Hepatocyte (in vitro differentiated cells): ENCODE measurements around the gene DNTT. TPM values are rescaled to one million over a fixed set of nuclear protein-coding genes. Genes with fewer than 3 reads are reported as not detected.

ENCODE experiments used
- DNase-seq: peaks from one replicate; pipeline ENCODE4 v3.0.0-alpha.2; 2016; ENCODE audit warnings: low spot score
- H2AFZ ChIP-seq: fragments of 200-600 bp; sonication (generic); 2 replicates; pipeline ENCODE4 v1.6.0; 2016; ENCODE audit warnings: antibody characterized with exemption, mild to moderate bottlenecking
- H3K27ac ChIP-seq: fragments of 200-600 bp; sonication (generic); 2 replicates; pipeline ENCODE4 v1.5.1; 2016; ENCODE audit warnings: mild to moderate bottlenecking
- H3K27me3 ChIP-seq: fragments of 200-600 bp; sonication (generic); 2 replicates; pipeline ENCODE4 v1.6.1; 2016
- H3K36me3 ChIP-seq: fragments of 200-600 bp; sonication (generic); replicated peaks from 2 replicates; pipeline ENCODE4 v1.5.1; 2016; ENCODE audit warnings: low read depth; ENCODE audit not compliant: insufficient read depth
- H3K4me1 ChIP-seq: fragments of 200-600 bp; sonication (generic); 2 replicates; pipeline ENCODE4 v1.5.1; 2016; ENCODE audit warnings: mild to moderate bottlenecking, moderate library complexity; ENCODE audit not compliant: insufficient read depth
- H3K4me2 ChIP-seq: fragments of 200-600 bp; sonication (generic); 2 replicates; pipeline ENCODE4 v1.6.0; 2016
- H3K4me3 ChIP-seq: fragments of 200-600 bp; sonication (generic); 2 replicates; pipeline ENCODE4 v1.5.1; 2016; ENCODE audit warnings: mild to moderate bottlenecking
- H3K79me2 ChIP-seq: fragments of 200-600 bp; sonication (generic); 2 replicates; pipeline ENCODE4 v1.6.0; 2017; ENCODE audit warnings: mild to moderate bottlenecking
- H3K9me2 ChIP-seq: fragments of 200-600 bp; sonication (generic); replicated peaks from 2 replicates; pipeline ENCODE4 v1.6.0; 2017; ENCODE audit warnings: mild to moderate bottlenecking; ENCODE audit not compliant: insufficient read depth
- H3K9me3 ChIP-seq: fragments of 200-600 bp; sonication (generic); 2 replicates; pipeline ENCODE4 v1.5.1; 2016; ENCODE audit warnings: low read depth, mild to moderate bottlenecking
- H4K20me1 ChIP-seq: fragments of 200-600 bp; sonication (generic); 2 replicates; pipeline ENCODE4 v1.6.0; 2016; ENCODE audit warnings: mild to moderate bottlenecking; ENCODE audit not compliant: insufficient read depth, poor library complexity, severe bottlenecking
- CTCF ChIP-seq: fragments of 200-600 bp; sonication (generic); IDR thresholded peaks from 2 replicates; pipeline ENCODE4 v1.5.1; 2016; ENCODE audit warnings: antibody characterized with exemption, mild to moderate bottlenecking; ENCODE audit not compliant: poor library complexity
- EZH2 ChIP-seq: fragments of 200-600 bp; sonication (generic); IDR thresholded peaks from 2 replicates; pipeline ENCODE4 v1.6.1; 2016; ENCODE audit warnings: antibody characterized with exemption, mild to moderate bottlenecking, borderline replicate concordance
- EZH2phosphoT487 ChIP-seq: fragments of 200-600 bp; sonication (generic); IDR thresholded peaks from one replicate; pipeline ENCODE4 v1.6.1; 2018; ENCODE audit warnings: antibody characterized with exemption, mild to moderate bottlenecking, low read depth, moderate library complexity; ENCODE audit not compliant: unreplicated experiment, severe bottlenecking
- WGBS: methylation state at CpG from one replicate; pipeline ENCODE4 v1.1.6; 2016; ENCODE audit warnings: low lambda C conversion rate; ENCODE audit errors: missing lambda C conversion rate; 5-methylcytosine and 5-hydroxymethylcytosine counted together
- polyA plus RNA-seq: library from polyadenylated mRNA; unstranded; fragments of >200 nt; fragmentation: Nextera tagmentation; extraction: Ambion mirVana; gene quantifications from 2 replicates; pipeline ENCODE4 v1.2.1, GENCODE V29; 2016
- total RNA-seq: library from RNA; depleted of rRNA; stranded (reverse); fragments of >200 nt; gene quantifications from 2 replicates; pipeline ENCODE4 v1.2.3, GENCODE V29; 2014

DNTT gene
- total and polyA plus RNA-seq, 2 experiments from 2014 or later, result 0.10 TPM; not detected in 1

GRCh38 chr10:96324447-96324846 lies 20.2 kb downstream of the DNTT start:
- Histone ChIP-seq H3K27me3 (no peaks in the 10 kb centered on the region), H3K27ac (no peak overlapping the region), H3K9me2 (no peaks in the 10 kb centered on the region), H3K9me3 (no peaks in the 10 kb centered on the region), H3K36me3 (no peaks in the 10 kb centered on the region), H3K79me2 (no peaks in the 10 kb centered on the region), H3K4me3 (no peak overlapping the region), H2AFZ (no peak overlapping the region), H4K20me1 (no peaks in the 10 kb centered on the region), H3K4me1 (no peaks in the 10 kb centered on the region), H3K4me2 (no peak overlapping the region)
- DNase-seq, result no peak
- WGBS, result 45% methylated on average over 2 of the region's 2 CpGs
- no peak for TF ChIP-seq EZH2phosphoT487
- TF ChIP-seq EZH2, result no peak
- TF ChIP-seq CTCF, result no peak

GRCh38 chr10:96325719-96326373 lies 21.6 kb downstream of the DNTT start:
- no peaks in the 10 kb centered on the region for H3K9me3 ChIP-seq
- 86% methylated on average over 4 of the region's 4 CpGs for WGBS

GRCh38 chr10:96327462-96327861 lies 23.2 kb downstream of the DNTT start:
- DNase-seq, result no peak
- H3K4me3 ChIP-seq, result no peak overlapping the region
- H3K4me1 ChIP-seq, result no peaks in the 10 kb centered on the region
- no peak for TF ChIP-seq EZH2
- TF ChIP-seq EZH2phosphoT487, result no peak
- no peak for TF ChIP-seq CTCF
- H3K4me2 ChIP-seq, result no peak overlapping the region
- H3K79me2 ChIP-seq, result no peaks in the 10 kb centered on the region
- H3K9me3 ChIP-seq, result no peaks in the 10 kb centered on the region
- H3K27me3 ChIP-seq, result no peaks in the 10 kb centered on the region
- no peak overlapping the region for H2AFZ ChIP-seq
- 91% methylated on average over 7 of the region's 7 CpGs for WGBS
- H3K27ac ChIP-seq, result no peak overlapping the region
- H3K9me2 ChIP-seq, result no peaks in the 10 kb centered on the region
- H4K20me1 ChIP-seq, result no peaks in the 10 kb centered on the region
- H3K36me3 ChIP-seq, result no peaks in the 10 kb centered on the region

More at GRCh38 chr10:96325719-96326373, 21.6 kb downstream of the DNTT start:
- TF ChIP-seq EZH2phosphoT487 (no peak), EZH2 (no peak), CTCF (no peak)
- Histone ChIP-seq H3K27me3 (no peaks in the 10 kb centered on the region), H3K9me2 (no peaks in the 10 kb centered on the region), H3K36me3 (no peaks in the 10 kb centered on the region), H4K20me1 (no peaks in the 10 kb centered on the region), H2AFZ (no peak overlapping the region), H3K4me1 (no peaks in the 10 kb centered on the region), H3K4me2 (no peak overlapping the region), H3K79me2 (no peaks in the 10 kb centered on the region), H3K27ac (no peak overlapping the region), H3K4me3 (no peak overlapping the region)
- DNase-seq, result no peak
